Stimulated activated CD4-positive, alpha-beta T cell treated with anti-CD3 and anti-CD28 coated beads, Interleukin-1b, Interleukin-23, amount 100 ng/mL, for 4 hours (primary cell): ENCODE results near the gene NAALADL1.
A peak's percentile ranks its signal among the peaks of the same experiment; 100 is the strongest.
"Not testable (repeated sequence)": the region's sequence is repeated elsewhere in the genome, so short reads cannot be mapped to it uniquely, and the experiment has no call there.

Source experiments
- DNase-seq, 2 donors: peaks; one replicate each; pipeline ENCODE4 v3.0.0-alpha.2; 2020; ENCODE audit warnings: low read depth in 2 of 2

NAALADL1 gene

GRCh38 chr11:65051398-65051858 is 6.9 kb downstream of the NAALADL1 start:
- DNase-seq: no peak

- DNase-seq: peak in 1 of 2 donors; percentile 32
These were observed 10.6 kb downstream of the NAALADL1 start for GRCh38 chr11:65047581-65048422.

- no peak for DNase-seq
These were observed 12.6 kb downstream of the NAALADL1 start for GRCh38 chr11:65045728-65046127.

GRCh38 chr11:65045061-65045460 is 13.3 kb downstream of the NAALADL1 start:
- DNase-seq: no peak

GRCh38 chr11:65043881-65044501 is 14.4 kb downstream of the NAALADL1 start:
- DNase-seq: no peak

GRCh38 chr11:65042891-65043290 is 15.5 kb downstream of the NAALADL1 start:
- no peak for DNase-seq

GRCh38 chr11:65040847-65041622 is 17.3 kb downstream of the NAALADL1 start, which contains the start of gene SAC3D1:
TSS of gene SAC3D1 (plus strand) at chr11:65041210. CDS start at chr11:65041293, 83 bp downstream.
- peak; percentile 73 to 76 for DNase-seq

GRCh38 chr11:65040520-65040846 is 17.9 kb downstream of the NAALADL1 start:
- no peak for DNase-seq

- DNase-seq: no peak
These were observed 21.4 kb downstream of the NAALADL1 start for GRCh38 chr11:65036931-65037330.

GRCh38 chr11:65035579-65035978 is 22.8 kb downstream of the NAALADL1 start:
- DNase-seq: no peak

- no peak for DNase-seq
These were observed 23.9 kb downstream of the NAALADL1 start for GRCh38 chr11:65034423-65034822.

GRCh38 chr11:65032216-65032615 is 26.1 kb downstream of the NAALADL1 start:
- DNase-seq: no peak

- DNase-seq: peak; percentile 72 to 87
These were observed 30.9 kb downstream of the NAALADL1 start, which contains the start of gene SNX15 for GRCh38 chr11:65027213-65028067. TSS of gene SNX15 (plus strand) at chr11:65027439. CDS start at chr11:65027538, 99 bp downstream.

GRCh38 chr11:65026810-65027209 is 31.5 kb downstream of the NAALADL1 start:
- DNase-seq: no peak

GRCh38 chr11:65023502-65023901 is 34.9 kb downstream of the NAALADL1 start:
- DNase-seq: not testable (repeated sequence)

- no peak for DNase-seq
These were observed 36.8 kb downstream of the NAALADL1 start for GRCh38 chr11:65021509-65021908.

GRCh38 chr11:65021003-65021402 is 37.4 kb downstream of the NAALADL1 start:
- DNase-seq: no peak

GRCh38 chr11:65019824-65020223 is 38.5 kb downstream of the NAALADL1 start:
- DNase-seq: no peak

GRCh38 chr11:65017937-65018336 is 40.4 kb downstream of the NAALADL1 start:
- no peak for DNase-seq

GRCh38 chr11:65016705-65017104 is 41.6 kb downstream of the NAALADL1 start:
- DNase-seq: no peak

GRCh38 chr11:65014726-65015227 is 43.6 kb downstream of the NAALADL1 start:
- no peak for DNase-seq
